GM12874 (cell line): Measurements from ENCODE around the gene ABCB4.

ENCODE experiments used
- TF ChIP-seq, protein P1 (sequence below): IDR thresholded peaks from 2 replicates; pipeline ENCODE4 v1.5.1; 2011; ENCODE audit warnings: low read depth, mild to moderate bottlenecking, control low read depth, low read length, moderate library complexity; ENCODE audit not compliant: insufficient read depth

The ABCB4 gene

GRCh38 chr7:87361320-87361719 is 114.2 kb downstream of the ABCB4 start:
- TF ChIP-seq, protein P1, sequence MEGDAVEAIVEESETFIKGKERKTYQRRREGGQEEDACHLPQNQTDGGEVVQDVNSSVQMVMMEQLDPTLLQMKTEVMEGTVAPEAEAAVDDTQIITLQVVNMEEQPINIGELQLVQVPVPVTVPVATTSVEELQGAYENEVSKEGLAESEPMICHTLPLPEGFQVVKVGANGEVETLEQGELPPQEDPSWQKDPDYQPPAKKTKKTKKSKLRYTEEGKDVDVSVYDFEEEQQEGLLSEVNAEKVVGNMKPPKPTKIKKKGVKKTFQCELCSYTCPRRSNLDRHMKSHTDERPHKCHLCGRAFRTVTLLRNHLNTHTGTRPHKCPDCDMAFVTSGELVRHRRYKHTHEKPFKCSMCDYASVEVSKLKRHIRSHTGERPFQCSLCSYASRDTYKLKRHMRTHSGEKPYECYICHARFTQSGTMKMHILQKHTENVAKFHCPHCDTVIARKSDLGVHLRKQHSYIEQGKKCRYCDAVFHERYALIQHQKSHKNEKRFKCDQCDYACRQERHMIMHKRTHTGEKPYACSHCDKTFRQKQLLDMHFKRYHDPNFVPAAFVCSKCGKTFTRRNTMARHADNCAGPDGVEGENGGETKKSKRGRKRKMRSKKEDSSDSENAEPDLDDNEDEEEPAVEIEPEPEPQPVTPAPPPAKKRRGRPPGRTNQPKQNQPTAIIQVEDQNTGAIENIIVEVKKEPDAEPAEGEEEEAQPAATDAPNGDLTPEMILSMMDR = no peak

- TF ChIP-seq, protein P1 = no peak
These were observed 116.1 kb downstream of the ABCB4 start for GRCh38 chr7:87359366-87359765.

DNA sequence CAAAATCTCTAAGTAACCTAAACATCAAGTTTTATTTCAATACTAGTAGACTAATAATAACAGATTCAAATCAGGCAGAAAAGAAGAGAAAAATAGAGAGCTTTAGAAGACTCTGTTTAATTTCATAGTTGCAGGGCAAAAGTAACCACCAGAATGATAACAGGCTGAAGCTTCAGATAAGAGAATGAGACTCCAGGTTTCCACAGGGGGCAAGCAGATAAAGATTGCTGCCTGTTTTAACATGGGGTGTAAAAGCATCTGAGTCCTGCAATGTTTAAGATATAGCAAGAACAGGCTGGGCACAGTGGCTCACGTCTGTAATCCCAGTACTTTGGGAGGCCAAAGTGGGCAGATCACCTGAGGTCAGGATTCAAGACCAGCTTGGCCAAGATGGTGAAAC is 119.0 kb downstream of the ABCB4 start:
- TF ChIP-seq, protein P1 = no peak

DNA sequence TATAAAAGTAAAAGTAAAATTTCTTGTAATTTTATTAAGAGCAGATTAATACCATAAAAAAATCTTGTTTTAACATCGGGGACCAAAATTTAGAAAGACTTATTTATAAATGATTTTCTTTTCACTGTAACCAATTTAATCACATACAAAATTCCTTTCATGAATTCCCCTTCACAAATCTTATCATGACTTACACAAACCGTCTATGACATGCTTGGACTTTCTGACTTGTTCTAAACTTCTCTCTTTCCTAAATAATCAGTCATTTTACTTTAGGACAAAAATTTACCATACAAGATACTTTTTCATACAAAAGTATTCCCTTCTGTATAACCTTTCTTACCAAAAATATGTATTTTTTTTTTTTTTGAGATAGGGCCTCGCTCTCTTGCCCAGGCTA is 120.7 kb downstream of the ABCB4 start:
- TF ChIP-seq, protein P1 = no peak
